GM12865 (cell line): ENCODE measurements around the gene GABRA4.

Experiments
- DNase-seq: peaks from one replicate; pipeline ENCODE4 v3.0.0; 2010; ENCODE audit warnings: low read depth
- H3K4me3 ChIP-seq: 2 replicates; pipeline ENCODE4 v1.5.1; 2011; ENCODE audit warnings: mild to moderate bottlenecking, low read depth, low read length, control low read depth
- CTCF ChIP-seq: IDR thresholded peaks from 2 replicates; pipeline ENCODE4 v1.5.1; 2011; ENCODE audit warnings: low read length, control low read depth, low read depth, inconsistent platforms; ENCODE audit not compliant: insufficient read depth; ENCODE audit errors: missing control alignments

GABRA4 gene

GRCh38 chr4:46908148-46908547 is 85.2 kb downstream of the GABRA4 start:
- H3K4me3 ChIP-seq = no peak overlapping the region
- DNase-seq = no peak
- TF ChIP-seq CTCF = no peak

- no peak for TF ChIP-seq CTCF
- H3K4me3 ChIP-seq = no peak overlapping the region
- no peak for DNase-seq
These were observed 93.3 kb downstream of the GABRA4 start for GRCh38 chr4:46900082-46900481.

- no peak overlapping the region for H3K4me3 ChIP-seq
- no peak for TF ChIP-seq CTCF
- no peak for DNase-seq
These were observed 98.6 kb downstream of the GABRA4 start for GRCh38 chr4:46894826-46895225.

GRCh38 chr4:46890056-46890455 is 103.3 kb downstream of the GABRA4 start:
- no peak for DNase-seq
- H3K4me3 ChIP-seq = no peak overlapping the region
- TF ChIP-seq CTCF = no peak

- DNase-seq = no peak
- no peak overlapping the region for H3K4me3 ChIP-seq
- TF ChIP-seq CTCF = no peak
These were observed 104.0 kb downstream of the GABRA4 start for GRCh38 chr4:46889410-46889809.

- DNase-seq = peak; percentile 5
- no peak overlapping the region for H3K4me3 ChIP-seq
These were observed 106.7 kb downstream of the GABRA4 start for GRCh38 chr4:46886711-46887110.

More at GRCh38 chr4:46886711-46887110, 106.7 kb downstream of the GABRA4 start:
- peak; percentile 17 for TF ChIP-seq CTCF
